ENCODE results near the gene ZNF595.

Gene ZNF595

DNA sequence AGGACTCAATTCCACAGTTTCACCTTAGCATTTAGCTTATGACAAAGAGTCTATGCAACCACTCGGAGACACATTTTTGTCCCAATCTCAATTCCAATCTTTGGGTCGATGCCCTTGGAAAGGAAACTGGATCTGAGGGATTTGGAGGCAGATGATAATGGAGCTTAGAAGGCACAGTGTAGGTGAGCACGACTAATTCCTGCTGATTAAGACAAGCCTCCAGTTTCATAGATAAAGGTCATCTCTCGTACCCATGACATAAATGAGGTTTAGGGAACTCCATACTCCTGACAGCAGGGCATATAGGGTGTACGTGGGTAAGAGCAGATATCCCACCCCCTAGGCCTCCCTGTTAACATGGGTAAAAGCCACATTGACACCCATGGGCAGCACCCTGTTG is 46.7 kb downstream of the ZNF595 start:
- Mint-ChIP-seq H3K27me3 (ENCODE audit: low read depth) (no peaks in the 10 kb centered on the region), H3K36me3 (ENCODE audit: low read depth) (peaks cover 1% of the 10 kb centered on the region), H3K4me3 (no peak overlapping the region), H3K9me3 (peaks cover 58% of the 10 kb centered on the region), H3K4me1 (no peaks in the 10 kb centered on the region), H3K27ac (no peak overlapping the region)
- TF ChIP-seq, protein P1, sequence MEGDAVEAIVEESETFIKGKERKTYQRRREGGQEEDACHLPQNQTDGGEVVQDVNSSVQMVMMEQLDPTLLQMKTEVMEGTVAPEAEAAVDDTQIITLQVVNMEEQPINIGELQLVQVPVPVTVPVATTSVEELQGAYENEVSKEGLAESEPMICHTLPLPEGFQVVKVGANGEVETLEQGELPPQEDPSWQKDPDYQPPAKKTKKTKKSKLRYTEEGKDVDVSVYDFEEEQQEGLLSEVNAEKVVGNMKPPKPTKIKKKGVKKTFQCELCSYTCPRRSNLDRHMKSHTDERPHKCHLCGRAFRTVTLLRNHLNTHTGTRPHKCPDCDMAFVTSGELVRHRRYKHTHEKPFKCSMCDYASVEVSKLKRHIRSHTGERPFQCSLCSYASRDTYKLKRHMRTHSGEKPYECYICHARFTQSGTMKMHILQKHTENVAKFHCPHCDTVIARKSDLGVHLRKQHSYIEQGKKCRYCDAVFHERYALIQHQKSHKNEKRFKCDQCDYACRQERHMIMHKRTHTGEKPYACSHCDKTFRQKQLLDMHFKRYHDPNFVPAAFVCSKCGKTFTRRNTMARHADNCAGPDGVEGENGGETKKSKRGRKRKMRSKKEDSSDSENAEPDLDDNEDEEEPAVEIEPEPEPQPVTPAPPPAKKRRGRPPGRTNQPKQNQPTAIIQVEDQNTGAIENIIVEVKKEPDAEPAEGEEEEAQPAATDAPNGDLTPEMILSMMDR (IDR thresholded peaks at IDR 0.05; ENCODE audit: unreplicated experiment in 3 of 3): no peak

DNA sequence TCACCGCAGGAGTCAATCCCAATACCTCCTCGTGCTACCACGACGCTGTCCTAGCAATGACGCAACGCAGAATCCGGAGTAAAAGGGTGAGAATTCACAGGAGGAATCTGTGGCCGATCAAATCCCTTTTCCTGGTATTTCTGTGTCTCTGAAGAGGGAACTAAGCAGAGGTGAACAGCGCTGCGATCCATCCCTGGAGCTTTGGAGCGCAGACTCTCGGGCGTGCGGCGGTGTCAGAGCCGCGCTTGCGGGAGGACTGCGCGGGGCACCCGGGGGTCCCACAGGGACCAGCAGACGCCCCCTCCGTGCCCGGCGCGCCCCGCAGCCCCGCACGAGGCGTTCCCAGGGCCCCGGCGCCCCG is 53.9 kb downstream of the ZNF595 start:
- Mint-ChIP-seq H3K27me3 (ENCODE audit: low read depth) (peaks cover 7% of the 10 kb centered on the region), H3K9me3 (peaks cover 73% of the 10 kb centered on the region), H3K36me3 (ENCODE audit: low read depth) (peaks cover 10% of the 10 kb centered on the region), H3K4me1 (no peaks in the 10 kb centered on the region), H3K27ac (no peak overlapping the region), H3K4me3 (no peak overlapping the region)
- TF ChIP-seq, protein P1 (IDR thresholded peaks at IDR 0.05; ENCODE audit: unreplicated experiment in 3 of 3): no peak

DNA sequence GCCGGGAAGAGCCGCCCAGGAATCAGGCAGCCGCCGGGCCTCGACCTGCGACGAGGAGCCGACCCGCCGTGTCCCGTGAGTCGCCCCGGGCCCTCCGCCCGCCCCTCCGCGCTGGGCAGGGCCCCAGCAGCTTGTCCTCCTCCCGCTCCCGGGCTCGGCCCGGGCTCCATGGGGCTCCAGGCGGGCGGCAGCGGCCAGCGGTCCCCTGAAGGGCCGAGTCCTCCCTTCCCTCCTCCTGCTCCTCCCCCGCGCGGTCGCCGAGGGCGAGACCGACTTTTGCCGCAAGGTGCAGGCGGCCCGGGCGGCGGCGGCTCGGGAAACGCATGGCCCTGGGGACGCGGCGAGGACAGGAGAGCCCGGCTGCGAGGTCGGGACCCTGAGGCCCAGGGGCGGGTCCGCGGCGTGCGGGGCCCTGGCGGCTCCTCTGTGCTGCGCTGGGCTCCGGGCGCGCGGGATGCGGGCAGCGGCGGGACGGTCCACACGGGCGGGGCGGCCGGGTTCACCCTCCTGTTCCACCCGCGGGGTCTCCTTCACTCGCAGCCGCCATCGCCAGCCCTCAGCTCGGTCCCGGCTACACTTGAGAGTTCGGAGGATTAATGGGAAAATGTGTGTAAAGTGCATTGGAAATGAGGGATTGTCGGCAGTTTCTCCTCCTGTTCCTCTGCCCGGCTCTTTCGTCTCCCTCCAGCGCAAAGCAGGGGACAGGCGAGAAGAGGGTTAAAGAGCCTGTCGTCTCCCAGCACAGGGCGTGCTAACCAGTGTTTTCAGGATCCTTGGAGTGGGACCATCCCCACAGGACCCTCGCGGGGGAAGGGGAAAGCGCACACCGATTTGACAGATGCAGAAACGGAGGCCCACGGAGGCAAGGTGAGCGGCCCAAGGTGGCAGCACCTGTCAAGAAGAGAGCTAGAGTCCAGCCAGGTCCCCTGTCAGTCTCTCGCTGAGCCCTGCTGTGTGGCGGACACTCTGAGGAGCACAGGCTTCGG is 54.6 kb downstream of the ZNF595 start:
- TF ChIP-seq, protein P1 (IDR thresholded peaks at IDR 0.05; ENCODE audit: unreplicated experiment in 3 of 3): no peak
- Mint-ChIP-seq H3K9me3 (peaks cover 68% of the 10 kb centered on the region), H3K27me3 (ENCODE audit: low read depth) (peaks cover 7% of the 10 kb centered on the region), H3K36me3 (ENCODE audit: low read depth) (peaks cover 10% of the 10 kb centered on the region), H3K4me1 (no peaks in the 10 kb centered on the region), H3K4me3 (no peak overlapping the region), H3K27ac (no peak overlapping the region)

DNA sequence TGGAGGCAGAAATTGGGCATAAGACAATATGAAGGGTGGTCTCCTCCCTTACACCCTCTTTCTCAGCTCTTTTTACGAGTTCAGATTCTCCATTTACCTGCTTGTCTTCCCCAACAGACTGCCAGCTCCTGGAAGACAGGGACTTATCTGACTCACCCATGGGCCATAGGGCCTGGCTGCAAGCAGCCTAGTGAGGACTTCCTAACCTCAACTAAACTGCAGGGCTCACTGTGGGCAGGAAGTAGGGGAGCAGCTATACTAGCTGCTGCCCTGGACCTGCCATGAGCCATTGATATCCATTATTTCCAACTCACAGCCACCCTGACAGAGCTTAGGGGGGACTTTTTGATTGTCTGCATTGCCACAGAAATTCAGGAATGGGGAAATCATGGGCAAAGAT is 59.6 kb downstream of the ZNF595 start:
- Mint-ChIP-seq H3K36me3 (ENCODE audit: low read depth) (peaks cover 10% of the 10 kb centered on the region), H3K9me3 (peaks cover 48% of the 10 kb centered on the region), H3K27ac (no peak overlapping the region), H3K27me3 (ENCODE audit: low read depth) (peaks cover 11% of the 10 kb centered on the region), H3K4me3 (no peak overlapping the region), H3K4me1 (no peaks in the 10 kb centered on the region)
- TF ChIP-seq, protein P1 (IDR thresholded peaks at IDR 0.05; ENCODE audit: unreplicated experiment in 3 of 3): no peak

DNA sequence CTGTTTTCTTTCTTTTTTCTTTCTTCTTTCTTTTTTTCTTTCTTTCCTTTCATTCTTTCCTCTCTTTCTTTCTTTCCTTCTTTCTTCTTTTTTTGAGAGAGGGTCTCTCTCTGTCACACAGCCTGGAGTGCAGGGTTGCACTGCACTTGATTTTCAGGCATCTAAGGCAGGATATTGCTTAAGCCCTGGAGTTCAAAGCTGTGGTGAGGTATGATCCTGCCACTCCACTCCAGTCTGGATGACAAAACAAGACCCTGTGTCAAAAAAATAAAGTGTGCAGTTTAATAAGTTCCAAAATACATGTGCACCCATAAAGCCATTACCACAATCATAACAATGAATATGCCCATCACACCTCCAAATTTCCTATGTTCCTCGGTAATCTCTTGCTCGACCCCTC is 60.6 kb downstream of the ZNF595 start:
- Mint-ChIP-seq H3K9me3 (peaks cover 39% of the 10 kb centered on the region), H3K4me1 (no peaks in the 10 kb centered on the region), H3K27ac (no peak overlapping the region), H3K36me3 (ENCODE audit: low read depth) (peaks cover 10% of the 10 kb centered on the region), H3K27me3 (ENCODE audit: low read depth) (peaks cover 11% of the 10 kb centered on the region), H3K4me3 (no peak overlapping the region)
- TF ChIP-seq, protein P1 (IDR thresholded peaks at IDR 0.05; ENCODE audit: unreplicated experiment in 3 of 3): no peak

DNA sequence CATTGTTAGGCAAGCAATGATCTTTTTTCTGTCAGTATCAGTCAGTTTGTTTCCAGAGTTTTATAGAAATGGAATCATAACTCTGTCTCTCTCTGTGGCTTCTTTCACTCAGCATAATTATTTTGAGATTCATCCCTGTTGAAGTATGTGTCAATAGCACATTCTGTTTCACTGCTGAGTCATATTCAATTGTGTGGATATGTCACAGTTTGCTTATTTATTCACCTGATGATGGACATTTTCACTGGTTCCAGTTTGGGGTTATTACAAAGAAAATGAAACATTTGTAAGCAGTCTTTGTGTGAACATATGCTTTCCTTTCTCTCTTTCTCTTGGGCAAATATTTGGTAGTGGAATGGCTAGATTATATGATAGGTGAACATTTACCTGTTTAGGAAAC is 61.0 kb downstream of the ZNF595 start:
- Mint-ChIP-seq H3K36me3 (ENCODE audit: low read depth) (peaks cover 7% of the 10 kb centered on the region), H3K4me3 (no peak overlapping the region), H3K27me3 (ENCODE audit: low read depth) (peaks cover 11% of the 10 kb centered on the region), H3K9me3 (peaks cover 35% of the 10 kb centered on the region), H3K27ac (no peak overlapping the region), H3K4me1 (no peaks in the 10 kb centered on the region)
- TF ChIP-seq, protein P1 (IDR thresholded peaks at IDR 0.05; ENCODE audit: unreplicated experiment in 3 of 3): no peak
